NB4 (cell line): ENCODE measurements around the gene DNAJA3.

Experiments
- POLR2A ChIP-seq: IDR thresholded peaks from 2 replicates; pipeline ENCODE4 v1.6.1; 2011; ENCODE audit warnings: mild to moderate bottlenecking; ENCODE audit not compliant: insufficient read length; ENCODE audit errors: extremely low read depth
- TF ChIP-seq, protein P1 (sequence below): IDR thresholded peaks from one replicate; pipeline ENCODE4 v1.5.1; 2012; ENCODE audit warnings: low read depth, low read length

DNA sequence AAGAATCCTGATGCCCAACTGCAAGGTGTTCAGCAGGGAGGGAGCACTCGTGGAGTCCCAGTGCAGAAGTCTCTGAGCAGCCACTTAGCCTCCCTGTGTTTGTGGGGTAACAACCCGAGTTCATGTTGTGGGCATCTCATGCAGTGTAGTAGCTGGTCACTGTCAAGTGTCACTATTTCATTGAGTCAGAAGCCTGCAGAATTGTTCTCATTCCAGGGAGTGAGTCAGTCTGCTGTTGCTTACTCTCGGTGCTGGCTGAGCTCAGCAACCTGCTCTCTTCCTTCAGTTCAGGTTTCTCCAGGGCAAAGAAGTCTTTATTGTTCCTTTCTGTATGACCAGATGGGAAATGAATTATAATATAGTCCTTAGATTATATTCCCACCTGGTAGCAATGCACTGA lies 74.6 kb downstream of the DNAJA3 start:
- TF ChIP-seq, protein P1, sequence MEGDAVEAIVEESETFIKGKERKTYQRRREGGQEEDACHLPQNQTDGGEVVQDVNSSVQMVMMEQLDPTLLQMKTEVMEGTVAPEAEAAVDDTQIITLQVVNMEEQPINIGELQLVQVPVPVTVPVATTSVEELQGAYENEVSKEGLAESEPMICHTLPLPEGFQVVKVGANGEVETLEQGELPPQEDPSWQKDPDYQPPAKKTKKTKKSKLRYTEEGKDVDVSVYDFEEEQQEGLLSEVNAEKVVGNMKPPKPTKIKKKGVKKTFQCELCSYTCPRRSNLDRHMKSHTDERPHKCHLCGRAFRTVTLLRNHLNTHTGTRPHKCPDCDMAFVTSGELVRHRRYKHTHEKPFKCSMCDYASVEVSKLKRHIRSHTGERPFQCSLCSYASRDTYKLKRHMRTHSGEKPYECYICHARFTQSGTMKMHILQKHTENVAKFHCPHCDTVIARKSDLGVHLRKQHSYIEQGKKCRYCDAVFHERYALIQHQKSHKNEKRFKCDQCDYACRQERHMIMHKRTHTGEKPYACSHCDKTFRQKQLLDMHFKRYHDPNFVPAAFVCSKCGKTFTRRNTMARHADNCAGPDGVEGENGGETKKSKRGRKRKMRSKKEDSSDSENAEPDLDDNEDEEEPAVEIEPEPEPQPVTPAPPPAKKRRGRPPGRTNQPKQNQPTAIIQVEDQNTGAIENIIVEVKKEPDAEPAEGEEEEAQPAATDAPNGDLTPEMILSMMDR: no peak
- TF ChIP-seq POLR2A: no peak
